Right renal pelvis (tissue), 4 donors: ENCODE data around the gene DIAPH3. TPM values are rescaled to one million over a fixed set of nuclear protein-coding genes. Genes with fewer than 3 reads are reported as not detected.
A peak's percentile ranks its signal among the peaks of the same experiment; 100 is the strongest.

Experiments used
- DNase-seq, 4 donors: peaks; one replicate each; pipeline ENCODE4 v3.0.0-alpha.2; 2013; ENCODE audit warnings: low read depth in 4 of 4, low spot score in 3 of 4, missing footprints in 1 of 4
- polyA plus RNA-seq, 4 donors: library from polyadenylated mRNA; unstranded; fragments of 120-200 nt; gene quantifications; one replicate each; pipeline ENCODE4 v1.2.1, GENCODE V29; 2013; ENCODE audit not compliant: insufficient read length in 4 of 4

DIAPH3 gene
- polyA plus RNA-seq, 4 donors, result 11.9 to 14.5 (median 12.7) TPM

- no peak for DNase-seq
Observed at GRCh38 chr13:59686798-59687394, 476.8 kb downstream of the DIAPH3 start.

GRCh38 chr13:59684105-59684504 lies 479.6 kb downstream of the DIAPH3 start:
- no peak for DNase-seq

DNA sequence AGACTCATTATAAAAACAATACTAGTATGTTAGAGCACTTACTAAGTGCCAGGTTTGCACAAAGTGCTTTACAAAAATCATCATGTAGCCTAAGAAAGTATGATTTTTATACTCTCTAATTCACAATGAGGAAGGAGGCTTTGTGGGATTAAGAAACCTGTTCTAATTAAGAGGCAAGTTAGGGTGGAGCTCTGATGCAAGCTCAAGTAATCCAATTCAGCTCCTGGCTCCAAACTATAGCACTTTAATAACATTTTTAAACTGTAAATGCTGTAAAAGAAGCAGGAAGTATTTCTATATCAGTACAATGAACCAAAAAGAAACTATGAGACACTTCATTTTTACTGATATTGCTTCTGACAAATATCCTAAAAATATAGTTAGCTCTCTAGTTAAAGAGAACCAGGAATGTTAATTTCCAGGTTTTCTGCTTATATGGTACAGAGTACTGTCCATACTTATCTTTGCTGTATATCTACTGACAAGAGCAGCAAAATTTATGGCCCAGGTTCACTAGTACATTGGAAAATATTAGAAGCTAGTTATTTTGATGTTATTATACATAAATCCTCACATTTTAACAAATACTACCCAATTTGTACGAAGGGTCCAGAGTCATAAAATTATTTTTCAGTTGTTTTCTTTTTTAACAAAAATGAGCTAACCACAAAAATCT lies 482.0 kb downstream of the DIAPH3 start:
- no peak for DNase-seq

- no peak for DNase-seq
Observed at GRCh38 chr13:59680429-59681024, 483.2 kb downstream of the DIAPH3 start.

DNA sequence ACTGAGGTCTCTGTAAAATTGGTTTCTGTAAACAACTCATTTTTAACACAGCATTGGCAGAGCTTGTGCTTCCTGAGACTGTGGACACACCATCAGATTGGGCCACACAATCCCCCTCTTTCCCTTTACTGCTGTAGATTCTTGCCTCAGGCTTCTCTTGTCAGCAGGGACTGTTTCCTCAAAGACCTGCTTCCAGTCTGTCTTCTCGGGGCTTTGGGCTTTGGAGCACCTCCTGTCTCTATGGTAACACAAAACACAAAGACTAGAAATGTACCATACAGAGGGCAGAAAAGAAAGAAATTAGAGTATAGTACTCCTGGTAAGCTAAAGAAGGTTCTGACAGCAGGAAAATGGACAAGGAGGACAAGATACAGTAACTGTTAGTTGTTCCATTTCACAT lies 484.5 kb downstream of the DIAPH3 start:
- DNase-seq, result no peak

GRCh38 chr13:59677966-59678814 lies 485.5 kb downstream of the DIAPH3 start:
- peak in 2 of 4 donors; percentile 22 to 28 for DNase-seq

DNA sequence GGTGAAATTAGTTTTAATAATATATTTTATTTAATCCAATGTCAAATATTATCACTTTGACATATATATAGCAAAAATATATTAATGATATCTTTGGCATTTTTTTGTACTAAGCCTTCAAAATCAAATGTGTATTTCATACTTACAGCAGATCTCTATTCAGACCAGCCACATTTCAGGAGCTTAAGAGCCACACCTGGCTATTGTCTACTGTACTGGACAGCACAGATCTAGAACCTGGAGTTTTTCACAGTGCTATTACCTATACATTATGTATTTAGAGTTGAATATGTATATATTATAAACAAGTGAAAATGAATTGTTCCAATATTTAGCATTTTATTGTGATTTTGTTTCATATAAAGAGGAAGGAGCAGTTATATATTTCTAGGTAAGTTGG lies 486.3 kb downstream of the DIAPH3 start:
- DNase-seq, result no peak

DNA sequence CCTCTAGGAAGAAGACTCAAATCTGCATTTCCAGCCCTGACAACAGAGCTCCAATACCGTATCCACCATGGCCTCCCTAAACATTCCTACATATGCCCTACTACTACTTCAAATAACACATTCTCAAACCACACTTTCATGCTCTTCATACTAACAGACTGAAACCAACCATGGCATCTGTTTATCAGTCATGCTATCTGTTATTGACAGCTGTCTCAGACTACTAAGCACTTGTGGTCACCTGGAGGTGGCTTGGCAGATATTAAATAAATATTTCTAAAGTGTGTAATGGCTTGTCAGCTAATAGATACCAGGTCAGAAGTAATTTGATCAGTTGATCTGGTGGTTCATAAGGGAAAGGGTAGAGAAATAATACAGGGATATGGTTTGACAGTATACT lies 489.1 kb downstream of the DIAPH3 start:
- DNase-seq, result no peak

- DNase-seq, result no peak
Observed at GRCh38 chr13:59673286-59673685, 490.4 kb downstream of the DIAPH3 start.

DNA sequence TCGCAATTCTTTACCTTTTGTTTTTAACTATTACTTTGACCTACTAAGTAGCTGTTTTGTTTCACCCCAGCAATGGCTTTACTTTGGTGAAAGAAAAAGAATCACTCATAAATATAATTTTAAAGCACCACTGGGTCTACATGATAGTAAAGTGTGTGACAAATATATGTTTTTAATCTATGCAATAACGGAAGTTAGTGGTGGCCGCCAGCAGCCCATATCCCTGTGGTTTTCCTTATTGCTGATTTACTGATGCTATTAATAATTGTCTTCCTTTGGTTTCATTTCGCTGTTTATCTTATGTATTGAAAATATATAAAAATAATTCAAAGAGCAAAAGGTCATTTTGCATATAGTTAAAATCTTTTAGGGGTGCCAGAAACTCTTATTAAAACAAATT lies 491.3 kb downstream of the DIAPH3 start:
- DNase-seq, result no peak

GRCh38 chr13:59671881-59672280 lies 491.8 kb downstream of the DIAPH3 start:
- peak in 1 of 4 donors; percentile 18 for DNase-seq

DNA sequence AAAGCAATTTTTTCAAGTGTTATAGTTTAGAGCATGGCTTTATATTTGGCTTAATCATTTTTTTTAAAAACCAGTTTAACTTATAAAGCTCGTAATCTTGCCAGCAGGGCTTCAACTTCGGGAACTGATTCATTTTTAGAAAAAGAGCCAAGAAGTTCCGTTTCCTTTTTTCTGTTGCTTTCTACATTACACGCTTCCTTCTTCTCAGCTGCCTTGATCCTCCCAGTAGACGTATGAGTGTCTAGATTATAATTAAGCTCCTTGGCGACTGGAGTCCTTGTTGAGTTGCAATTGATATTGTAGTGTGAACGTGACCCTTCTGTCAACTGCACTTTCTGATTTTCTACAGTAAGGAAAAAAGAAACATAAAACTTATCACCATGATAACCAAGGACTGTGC lies 497.2 kb downstream of the DIAPH3 start:
- no peak for DNase-seq

GRCh38 chr13:59665732-59666131 lies 498.0 kb downstream of the DIAPH3 start:
- DNase-seq, result no peak

GRCh38 chr13:59665184-59665583 lies 498.5 kb downstream of the DIAPH3 start:
- peak in 1 of 4 donors; percentile 18 for DNase-seq

- DNase-seq, result no peak
Observed at GRCh38 chr13:59664586-59664985, 499.1 kb downstream of the DIAPH3 start.

- no peak for DNase-seq
Observed at GRCh38 chr13:59663707-59664106, 500.0 kb downstream of the DIAPH3 start.

GRCh38 chr13:59660582-59660981 lies 503.1 kb downstream of the DIAPH3 start:
- no peak for DNase-seq

GRCh38 chr13:59659981-59660380 lies 503.7 kb downstream of the DIAPH3 start:
- no peak for DNase-seq

DNA sequence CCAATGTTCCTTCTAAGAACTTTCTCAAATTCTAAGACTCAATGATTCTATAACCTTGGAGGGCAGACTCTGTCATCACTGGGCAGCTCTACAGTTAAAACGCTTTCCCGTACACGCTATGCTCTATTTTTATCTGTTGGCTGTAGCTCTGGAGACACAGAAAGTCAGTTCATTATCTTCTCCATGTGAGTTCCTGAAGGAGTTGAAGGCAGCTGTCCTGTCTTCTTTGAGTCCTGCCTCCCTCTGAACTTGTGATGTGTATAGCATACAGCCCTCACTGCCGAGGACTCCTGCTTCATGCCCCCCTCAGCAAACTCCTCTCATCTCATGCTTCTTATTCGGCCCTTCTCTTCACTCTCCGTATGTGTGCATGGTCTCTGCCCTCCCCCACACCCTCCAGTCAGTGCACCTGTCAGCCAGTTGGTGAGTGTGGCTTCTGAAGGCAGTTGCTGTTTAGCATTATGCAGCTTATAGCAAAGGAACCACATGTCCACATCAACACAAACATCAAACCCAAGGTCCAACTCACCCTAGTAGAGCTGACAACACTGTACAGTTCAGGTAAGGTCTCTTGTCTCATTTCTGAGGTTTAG lies 504.9 kb downstream of the DIAPH3 start:
- no peak for DNase-seq

GRCh38 chr13:59658027-59658737 lies 505.5 kb downstream of the DIAPH3 start:
- DNase-seq, result no peak
